ENCODE results near the gene TXNDC2. TPM values are rescaled to one million over a fixed set of nuclear protein-coding genes. Genes with fewer than 3 reads are reported as not detected.

Gene TXNDC2
- total RNA-seq, 1 donor from 2014 or later: not detected

DNA sequence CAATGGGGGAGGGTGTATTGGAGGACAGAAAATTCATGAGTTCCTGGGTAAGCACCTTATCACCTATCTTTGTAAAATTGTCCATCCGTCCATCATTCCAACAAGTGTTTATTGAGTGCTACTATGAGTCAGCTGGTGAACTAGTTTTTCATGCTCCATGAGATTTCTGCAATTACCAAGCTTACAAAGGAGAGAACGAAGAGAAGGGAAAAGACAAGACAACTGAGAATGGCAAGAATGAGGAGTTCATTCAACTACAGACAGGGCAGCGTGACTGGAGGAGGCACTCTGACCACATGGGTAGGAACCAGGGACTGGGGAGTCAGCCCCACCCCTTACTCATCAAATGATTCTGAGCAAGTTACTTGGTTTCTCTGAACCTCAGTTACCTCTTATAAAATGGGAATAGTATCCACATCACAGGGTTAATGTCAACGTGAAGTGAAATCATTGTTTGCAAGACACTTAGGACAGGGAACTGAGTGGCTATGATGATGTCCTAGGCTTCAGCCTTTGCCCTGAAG is 18.6 kb upstream of the TXNDC2 start:
- no peak for DNase-seq (ENCODE audit: low spot score in 2 of 2)
- H3K36me3 ChIP-seq: peaks cover 0 to 8% of the 10 kb centered on the region in 2 donors
- H3K27me3 ChIP-seq: no peaks in the 10 kb centered on the region
- intact Hi-C loops (cut with DNase I): no loop called here
- H3K27ac ChIP-seq: no peak overlapping the region
- no peaks in the 10 kb centered on the region for H3K4me1 ChIP-seq
- peaks cover 0 to 9% of the 10 kb centered on the region in 2 donors for H3K9me3 ChIP-seq
- TF ChIP-seq, protein P1, sequence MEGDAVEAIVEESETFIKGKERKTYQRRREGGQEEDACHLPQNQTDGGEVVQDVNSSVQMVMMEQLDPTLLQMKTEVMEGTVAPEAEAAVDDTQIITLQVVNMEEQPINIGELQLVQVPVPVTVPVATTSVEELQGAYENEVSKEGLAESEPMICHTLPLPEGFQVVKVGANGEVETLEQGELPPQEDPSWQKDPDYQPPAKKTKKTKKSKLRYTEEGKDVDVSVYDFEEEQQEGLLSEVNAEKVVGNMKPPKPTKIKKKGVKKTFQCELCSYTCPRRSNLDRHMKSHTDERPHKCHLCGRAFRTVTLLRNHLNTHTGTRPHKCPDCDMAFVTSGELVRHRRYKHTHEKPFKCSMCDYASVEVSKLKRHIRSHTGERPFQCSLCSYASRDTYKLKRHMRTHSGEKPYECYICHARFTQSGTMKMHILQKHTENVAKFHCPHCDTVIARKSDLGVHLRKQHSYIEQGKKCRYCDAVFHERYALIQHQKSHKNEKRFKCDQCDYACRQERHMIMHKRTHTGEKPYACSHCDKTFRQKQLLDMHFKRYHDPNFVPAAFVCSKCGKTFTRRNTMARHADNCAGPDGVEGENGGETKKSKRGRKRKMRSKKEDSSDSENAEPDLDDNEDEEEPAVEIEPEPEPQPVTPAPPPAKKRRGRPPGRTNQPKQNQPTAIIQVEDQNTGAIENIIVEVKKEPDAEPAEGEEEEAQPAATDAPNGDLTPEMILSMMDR (IDR thresholded peaks at IDR 0.05): no peak
- H3K4me3 ChIP-seq: no peak overlapping the region

DNA sequence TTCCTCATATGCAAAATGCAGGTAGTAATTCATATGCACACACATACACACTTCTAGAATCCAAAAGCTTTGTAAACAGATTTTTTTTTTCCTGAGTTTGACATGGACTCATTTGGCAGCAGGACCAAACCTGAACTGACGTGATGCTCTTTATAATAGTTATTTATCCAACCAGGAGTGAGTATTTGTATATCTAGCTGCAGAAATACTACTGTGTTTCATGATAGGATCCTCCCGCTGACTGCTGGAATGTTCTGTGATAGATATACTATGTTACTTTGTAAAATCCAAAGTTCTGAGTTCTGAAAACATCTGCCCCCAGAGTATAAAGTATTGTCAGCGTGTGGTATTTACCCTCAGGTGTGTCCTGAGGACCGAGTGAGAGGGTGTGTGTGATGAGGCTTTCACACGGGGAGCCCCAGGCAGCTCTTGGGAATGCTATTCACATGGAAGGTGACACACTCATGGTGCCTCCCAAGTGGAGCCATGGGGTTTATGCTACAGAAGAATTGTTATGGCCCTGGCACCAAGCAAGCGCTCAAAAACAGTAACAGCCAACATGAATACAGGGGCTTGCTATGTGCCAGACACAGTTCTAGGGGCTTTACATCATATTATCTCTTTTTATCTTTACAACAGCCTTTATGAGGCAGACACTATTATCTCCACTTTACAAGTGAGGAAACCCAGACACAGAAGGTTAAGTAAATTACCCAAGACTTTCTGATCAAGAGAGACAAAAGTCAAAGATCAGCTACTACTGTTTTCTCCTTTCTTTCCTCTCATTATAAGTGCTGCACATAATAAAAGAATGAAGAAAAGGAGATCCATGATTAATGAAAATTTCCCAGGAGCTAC is 16.7 kb upstream of the TXNDC2 start:
- no peaks in the 10 kb centered on the region for H3K27me3 ChIP-seq
- H3K4me1 ChIP-seq: no peaks in the 10 kb centered on the region
- no peak for DNase-seq (ENCODE audit: low spot score in 2 of 2)
- H3K27ac ChIP-seq: no peak overlapping the region
- TF ChIP-seq, protein P1 (IDR thresholded peaks at IDR 0.05): no peak
- peaks cover 0 to 9% of the 10 kb centered on the region in 2 donors for H3K9me3 ChIP-seq
- H3K36me3 ChIP-seq: no peaks in the 10 kb centered on the region
- intact Hi-C loops (cut with DNase I): no loop called here
- no peak overlapping the region for H3K4me3 ChIP-seq

GRCh38 chr18:9869715-9870430 is 15.9 kb upstream of the TXNDC2 start:
- Histone ChIP-seq H3K27ac (no peak overlapping the region), H3K36me3 (no peaks in the 10 kb centered on the region), H3K4me1 (no peaks in the 10 kb centered on the region), H3K27me3 (no peaks in the 10 kb centered on the region), H3K9me3 (peaks cover 0 to 9% of the 10 kb centered on the region in 2 donors), H3K4me3 (no peak overlapping the region)
- DNase-seq (ENCODE audit: low spot score in 2 of 2): no peak
- intact Hi-C loops (cut with DNase I): no loop called here
- TF ChIP-seq, protein P1 (IDR thresholded peaks at IDR 0.05): no peak

DNA sequence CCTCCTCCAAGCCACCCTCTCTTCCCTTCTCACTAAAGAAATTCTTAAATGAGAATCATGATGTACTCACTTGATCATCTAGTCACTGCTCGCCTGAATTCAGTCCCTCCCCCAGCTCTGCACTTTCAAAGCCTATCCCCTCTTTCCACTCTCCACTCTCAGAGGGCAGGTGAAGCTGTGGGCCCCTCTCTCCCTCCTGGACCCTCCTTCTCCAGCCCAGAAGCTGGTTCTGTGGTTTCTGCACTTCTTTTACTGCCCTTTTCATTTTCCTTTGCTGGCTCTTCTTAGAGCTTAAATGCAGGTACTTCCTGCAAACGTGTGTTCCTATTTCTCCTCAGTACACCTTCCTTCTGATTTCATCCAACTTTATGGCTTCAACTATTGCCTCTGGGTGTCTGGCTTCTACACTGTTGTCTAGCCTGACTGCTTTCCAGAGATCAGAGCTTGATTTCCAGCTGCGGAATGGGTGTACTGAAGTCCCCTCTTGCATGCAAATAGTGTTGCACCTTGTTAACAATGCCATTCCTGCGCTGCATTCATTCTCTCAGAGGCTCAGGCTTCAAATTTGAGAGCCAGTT is 15.3 kb upstream of the TXNDC2 start:
- intact Hi-C loops (cut with DNase I): no loop called here
- H3K27ac ChIP-seq: no peak overlapping the region

GRCh38 chr18:9871244-9871746 is 14.5 kb upstream of the TXNDC2 start:
- no peaks in the 10 kb centered on the region for H3K36me3 ChIP-seq
- TF ChIP-seq, protein P1 (IDR thresholded peaks at IDR 0.05): no peak
- no peak for DNase-seq (ENCODE audit: low spot score in 2 of 2)
- H3K4me3 ChIP-seq: no peak overlapping the region
- no peaks in the 10 kb centered on the region for H3K27me3 ChIP-seq
- H3K4me1 ChIP-seq: no peaks in the 10 kb centered on the region
- H3K27ac ChIP-seq: no peak overlapping the region
- no peaks in the 10 kb centered on the region for H3K9me3 ChIP-seq
- intact Hi-C loops (cut with DNase I): no loop called here

More for the DNA sequence above, 15.3 kb upstream of the TXNDC2 start:
- TF ChIP-seq, protein P1 (IDR thresholded peaks at IDR 0.05): no peak
- Histone ChIP-seq H3K9me3 (peaks cover 0 to 6% of the 10 kb centered on the region in 2 donors), H3K4me1 (no peaks in the 10 kb centered on the region), H3K4me3 (no peak overlapping the region), H3K36me3 (no peaks in the 10 kb centered on the region), H3K27me3 (no peaks in the 10 kb centered on the region)
- DNase-seq (ENCODE audit: low spot score in 2 of 2): no peak

Measured in ascending aorta (tissue), 2 donors.